Activated T-helper 2 cell treated with anti-CD3 and anti-CD28 coated beads, Interferon-gamma antibody, Interleukin-2, Interleukin-4, amounts not matched to agents 10 μg/mL and 5 μg/mL and 100 μg/mL, durations not matched to agents 14 hours and 24 hours and 36 hours (primary cell): ENCODE data around the gene TARBP2. TPM values are rescaled to one million over a fixed set of nuclear protein-coding genes. Genes with fewer than 3 reads are reported as not detected.

Experiments
- DNase-seq: peaks from one replicate; pipeline ENCODE4 v3.0.0; 2021; ENCODE audit warnings: low spot score
- H3K27ac Mint-ChIP-seq: one replicate; pipeline ENCODE4 v1.8.0; 2021; ENCODE audit warnings: mixed read lengths
- H3K27me3 Mint-ChIP-seq: one replicate; pipeline ENCODE4 v1.8.0; 2021; ENCODE audit warnings: low read depth, mixed read lengths
- H3K36me3 Mint-ChIP-seq: one replicate; pipeline ENCODE4 v1.8.0; 2021; ENCODE audit warnings: low read depth, mixed read lengths
- H3K4me1 Mint-ChIP-seq: one replicate; pipeline ENCODE4 v1.8.0; 2021; ENCODE audit warnings: low read depth, mixed read lengths
- H3K4me3 Mint-ChIP-seq: one replicate; pipeline ENCODE4 v1.8.0; 2021; ENCODE audit warnings: low read depth, mild to moderate bottlenecking, moderate library complexity, mixed read lengths
- H3K9me3 Mint-ChIP-seq: one replicate; pipeline ENCODE4 v1.8.0; 2021; ENCODE audit warnings: mixed read lengths
- intact Hi-C: fragments of 100-400 bp; cut with micrococcal nuclease; formaldehyde crosslinking; loops from one replicate; pipeline ENCODE4 v1.15.1; 2023
- total RNA-seq: library from RNA; stranded (reverse); gene quantifications from 2 replicates; pipeline ENCODE4 v1.2.3, GENCODE V29; 2022

Gene TARBP2
- total RNA-seq, 1 donor from 2014 or later: 47.0 TPM

DNA sequence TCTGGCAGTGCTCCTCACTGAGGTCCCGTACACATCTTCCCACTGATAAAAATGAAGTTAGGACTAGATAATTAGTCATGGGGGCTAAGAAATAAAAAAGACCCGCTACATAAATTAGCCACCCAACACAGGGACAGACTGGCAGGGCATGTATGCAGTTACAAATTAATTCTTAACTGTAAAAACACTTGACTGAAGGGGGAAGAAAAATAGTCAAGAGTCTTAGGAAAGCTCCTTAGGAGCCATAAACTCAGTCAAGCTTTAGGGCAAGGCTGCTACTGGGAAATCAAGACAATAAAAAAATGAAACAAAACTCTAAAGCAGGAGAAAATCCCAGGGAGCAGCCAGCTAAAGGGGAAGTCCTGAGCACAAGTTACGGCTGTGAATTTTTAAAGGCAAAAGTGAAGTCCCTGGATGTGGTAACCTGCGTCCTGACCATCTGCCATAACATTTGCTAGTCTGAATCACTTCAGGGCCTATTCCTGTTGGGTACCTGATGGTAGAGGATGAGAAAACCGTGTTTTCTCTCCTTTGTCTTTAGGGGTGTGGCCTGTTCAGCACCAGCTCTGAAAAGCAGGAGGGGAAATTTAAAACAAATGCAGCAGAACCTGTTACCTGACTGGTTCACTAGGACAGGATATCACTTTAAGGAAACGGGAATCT is 13.7 kb downstream of the TARBP2 start:
- no peak for DNase-seq

DNA sequence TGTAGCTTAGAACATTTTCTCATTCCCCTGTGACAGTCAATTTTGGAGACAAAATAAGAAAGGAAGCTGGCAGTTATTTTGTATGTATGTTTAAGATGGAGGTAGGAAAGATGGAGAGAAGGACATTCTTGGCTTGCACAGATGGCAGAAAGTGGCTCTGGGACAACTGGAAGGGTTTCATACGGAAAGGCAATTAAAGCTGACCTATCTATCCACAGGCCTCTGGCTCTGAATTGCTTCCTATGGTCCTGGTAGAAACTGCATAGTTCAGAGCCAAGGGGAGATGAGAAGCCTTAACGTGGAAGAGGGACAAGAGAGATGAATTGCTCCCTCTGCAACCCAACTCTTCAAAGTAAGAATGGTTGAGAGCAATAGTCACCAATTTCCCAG is 14.2 kb downstream of the TARBP2 start:
- H3K4me3 Mint-ChIP-seq: no peak overlapping the region
- H3K27me3 Mint-ChIP-seq: no peaks in the 10 kb centered on the region
- DNase-seq: no peak
- no peaks in the 10 kb centered on the region for H3K4me1 Mint-ChIP-seq
- intact Hi-C loops: no loop called here
- H3K27ac Mint-ChIP-seq: no peak overlapping the region
- peaks cover 43% of the 10 kb centered on the region for H3K36me3 Mint-ChIP-seq
- H3K9me3 Mint-ChIP-seq: no peaks in the 10 kb centered on the region

More for the DNA sequence above, 13.7 kb downstream of the TARBP2 start:
- H3K9me3 Mint-ChIP-seq: no peaks in the 10 kb centered on the region
- H3K36me3 Mint-ChIP-seq: peaks cover 39% of the 10 kb centered on the region
- intact Hi-C loops: no loop called here
- no peak overlapping the region for H3K4me3 Mint-ChIP-seq
- H3K27me3 Mint-ChIP-seq: no peaks in the 10 kb centered on the region
- H3K4me1 Mint-ChIP-seq: no peaks in the 10 kb centered on the region
- H3K27ac Mint-ChIP-seq: no peak overlapping the region

GRCh38 chr12:53516758-53517455 is 15.8 kb downstream of the TARBP2 start:
- no peak overlapping the region for H3K4me3 Mint-ChIP-seq
- H3K36me3 Mint-ChIP-seq: peaks cover 45% of the 10 kb centered on the region
- H3K4me1 Mint-ChIP-seq: no peaks in the 10 kb centered on the region
- no peak overlapping the region for H3K27ac Mint-ChIP-seq
- H3K9me3 Mint-ChIP-seq: no peaks in the 10 kb centered on the region
- intact Hi-C loops: no loop called here
- no peak for DNase-seq
- H3K27me3 Mint-ChIP-seq: no peaks in the 10 kb centered on the region

DNA sequence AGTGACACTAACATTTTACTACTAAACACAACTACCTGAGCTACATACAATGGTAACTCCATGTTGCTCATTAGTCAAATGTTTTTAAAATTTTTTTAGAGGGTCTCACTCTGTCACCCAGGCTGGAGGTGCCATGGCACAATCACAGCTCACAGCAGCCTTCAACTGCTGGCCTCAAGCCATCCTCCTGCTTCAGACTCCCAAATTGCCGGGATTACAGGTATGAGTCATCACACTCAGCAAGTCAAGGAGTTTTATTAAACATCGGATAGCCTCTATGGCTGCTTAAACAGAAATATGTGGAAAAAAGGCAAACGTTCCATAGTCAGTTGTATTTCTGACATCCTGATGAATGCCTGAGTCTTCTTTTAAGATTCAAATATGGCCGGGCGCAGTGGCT is 17.3 kb downstream of the TARBP2 start:
- Mint-ChIP-seq H3K4me1 (no peaks in the 10 kb centered on the region), H3K4me3 (no peak overlapping the region), H3K36me3 (peaks cover 60% of the 10 kb centered on the region), H3K27ac (no peak overlapping the region), H3K27me3 (no peaks in the 10 kb centered on the region), H3K9me3 (no peaks in the 10 kb centered on the region)
- intact Hi-C loops: no loop called here
- DNase-seq: no peak

GRCh38 chr12:53523131-53523530 is 22.0 kb downstream of the TARBP2 start:
- no peaks in the 10 kb centered on the region for H3K27me3 Mint-ChIP-seq
- H3K4me3 Mint-ChIP-seq: no peak overlapping the region
- H3K27ac Mint-ChIP-seq: no peak overlapping the region
- peaks cover 44% of the 10 kb centered on the region for H3K36me3 Mint-ChIP-seq
- no peaks in the 10 kb centered on the region for H3K4me1 Mint-ChIP-seq
- DNase-seq: no peak
- intact Hi-C loops: no loop called here
- H3K9me3 Mint-ChIP-seq: no peaks in the 10 kb centered on the region

- Mint-ChIP-seq H3K27ac (no peak overlapping the region), H3K36me3 (peaks cover 47% of the 10 kb centered on the region), H3K9me3 (no peaks in the 10 kb centered on the region)
Measured at GRCh38 chr12:53524476-53524875, 23.4 kb downstream of the TARBP2 start.

DNA sequence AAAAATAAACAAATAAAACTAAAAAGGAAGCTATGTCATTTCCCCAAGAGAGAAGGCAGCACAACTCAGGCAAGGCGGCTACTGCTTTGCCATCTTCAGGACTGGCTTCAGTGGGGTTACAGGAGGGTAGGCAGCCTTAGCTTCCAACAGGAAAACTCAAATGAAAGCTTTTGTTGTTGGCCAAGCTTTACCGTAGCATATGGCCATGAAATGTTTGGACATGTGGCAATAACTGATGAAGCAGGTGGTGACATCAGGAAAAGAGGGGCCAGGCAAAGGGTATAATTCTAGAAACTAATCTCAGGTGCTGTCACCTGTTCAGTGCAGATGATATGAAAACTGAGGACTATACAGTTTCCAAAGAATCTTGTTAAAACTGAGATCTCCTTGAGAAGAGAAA is 29.0 kb downstream of the TARBP2 start:
- Mint-ChIP-seq H3K27ac (no peak overlapping the region), H3K36me3 (peaks cover 38% of the 10 kb centered on the region), H3K4me1 (no peaks in the 10 kb centered on the region), H3K4me3 (no peak overlapping the region), H3K9me3 (no peaks in the 10 kb centered on the region), H3K27me3 (no peaks in the 10 kb centered on the region)
- intact Hi-C loops: no loop called here
- DNase-seq: no peak

More at GRCh38 chr12:53524476-53524875, 23.4 kb downstream of the TARBP2 start:
- DNase-seq: no peak
- H3K4me3 Mint-ChIP-seq: no peak overlapping the region
- intact Hi-C loops: no loop called here
- no peaks in the 10 kb centered on the region for H3K4me1 Mint-ChIP-seq
- H3K27me3 Mint-ChIP-seq: no peaks in the 10 kb centered on the region

DNA sequence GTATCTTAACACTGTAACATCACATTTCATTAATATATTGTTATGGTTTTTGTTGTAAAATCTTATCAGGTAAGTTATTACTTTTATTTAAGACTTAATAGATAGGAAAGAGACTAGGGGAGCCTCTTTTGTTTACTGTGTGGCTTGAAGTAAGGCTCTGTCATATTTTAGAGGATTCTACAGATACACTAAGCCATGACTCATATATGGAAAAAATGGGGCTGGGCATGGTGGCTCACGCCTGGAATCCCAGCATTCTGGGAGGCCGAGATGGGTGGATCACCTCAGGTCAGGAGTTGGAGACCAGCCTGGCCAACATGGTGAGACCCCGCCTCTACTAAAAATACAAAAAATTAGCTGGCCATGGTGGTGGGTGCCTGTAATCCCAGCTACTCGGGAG is 29.8 kb downstream of the TARBP2 start:
- no peaks in the 10 kb centered on the region for H3K4me1 Mint-ChIP-seq
- no peaks in the 10 kb centered on the region for H3K27me3 Mint-ChIP-seq
- no peak overlapping the region for H3K4me3 Mint-ChIP-seq
- H3K27ac Mint-ChIP-seq: no peak overlapping the region
- H3K36me3 Mint-ChIP-seq: peaks cover 41% of the 10 kb centered on the region
- no peaks in the 10 kb centered on the region for H3K9me3 Mint-ChIP-seq
- DNase-seq: no peak
- intact Hi-C loops: no loop called here

DNA sequence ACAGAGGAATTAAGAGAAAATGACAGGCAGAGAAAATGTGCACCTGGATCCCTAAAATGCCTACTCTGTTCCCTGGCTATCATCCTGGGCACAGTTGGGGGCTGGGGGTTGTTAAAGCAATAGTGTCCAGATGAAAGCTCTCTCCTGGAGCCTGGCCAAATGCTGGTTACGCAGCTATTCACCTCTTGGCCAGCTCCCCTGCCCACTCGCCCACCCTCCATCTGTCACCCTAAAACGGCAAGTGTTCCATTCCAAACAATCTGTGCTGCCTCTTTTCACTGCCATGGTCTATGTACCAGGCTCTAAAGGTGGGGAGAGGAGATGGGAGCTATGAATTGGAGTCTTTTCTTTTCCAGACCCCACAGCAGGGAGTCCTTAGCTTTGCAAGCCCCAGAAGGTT is 30.9 kb downstream of the TARBP2 start:
- intact Hi-C loops: no loop called here
- Mint-ChIP-seq H3K27me3 (no peaks in the 10 kb centered on the region), H3K4me1 (no peaks in the 10 kb centered on the region), H3K9me3 (no peaks in the 10 kb centered on the region), H3K4me3 (no peak overlapping the region), H3K27ac (no peak overlapping the region), H3K36me3 (peaks cover 43% of the 10 kb centered on the region)
- DNase-seq: no peak

- no peak overlapping the region for H3K4me3 Mint-ChIP-seq
- H3K4me1 Mint-ChIP-seq: no peaks in the 10 kb centered on the region
- H3K36me3 Mint-ChIP-seq: peaks cover 47% of the 10 kb centered on the region
- H3K27me3 Mint-ChIP-seq: no peaks in the 10 kb centered on the region
- no peaks in the 10 kb centered on the region for H3K9me3 Mint-ChIP-seq
- H3K27ac Mint-ChIP-seq: no peak overlapping the region
- intact Hi-C loops: no loop called here
- no peak for DNase-seq
Measured at GRCh38 chr12:53532524-53533445, 31.7 kb downstream of the TARBP2 start.

- no peaks in the 10 kb centered on the region for H3K9me3 Mint-ChIP-seq
- intact Hi-C loops: no loop called here
- no peak overlapping the region for H3K4me3 Mint-ChIP-seq
- H3K27ac Mint-ChIP-seq: no peak overlapping the region
- no peaks in the 10 kb centered on the region for H3K4me1 Mint-ChIP-seq
- no peaks in the 10 kb centered on the region for H3K27me3 Mint-ChIP-seq
- H3K36me3 Mint-ChIP-seq: peaks cover 51% of the 10 kb centered on the region
- DNase-seq: no peak
Measured at GRCh38 chr12:53533471-53533870, 32.4 kb downstream of the TARBP2 start.

DNA sequence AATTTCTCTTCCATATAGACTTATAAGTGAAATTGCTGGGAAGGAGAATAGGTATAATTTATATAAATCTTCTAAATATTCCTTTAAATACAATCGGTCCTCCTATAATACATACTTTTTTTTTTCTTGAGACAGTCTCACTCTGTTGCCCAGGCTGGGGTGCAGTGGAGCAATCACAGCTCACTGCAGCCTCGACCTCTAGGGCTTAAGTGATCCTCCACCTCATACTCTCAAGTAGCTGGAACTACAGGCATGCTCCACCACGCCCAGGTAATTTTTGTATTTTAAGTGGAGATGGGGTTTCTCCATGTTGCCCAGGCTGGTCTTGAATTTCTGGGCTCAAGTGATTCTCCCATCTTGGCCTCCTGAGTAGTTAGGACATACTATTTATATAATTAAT is 35.9 kb downstream of the TARBP2 start:
- Mint-ChIP-seq H3K36me3 (peaks cover 51% of the 10 kb centered on the region), H3K27me3 (no peaks in the 10 kb centered on the region), H3K4me3 (no peak overlapping the region), H3K4me1 (no peaks in the 10 kb centered on the region), H3K9me3 (no peaks in the 10 kb centered on the region), H3K27ac (no peak overlapping the region)
- intact Hi-C loops: no loop called here
- DNase-seq: no peak

DNA sequence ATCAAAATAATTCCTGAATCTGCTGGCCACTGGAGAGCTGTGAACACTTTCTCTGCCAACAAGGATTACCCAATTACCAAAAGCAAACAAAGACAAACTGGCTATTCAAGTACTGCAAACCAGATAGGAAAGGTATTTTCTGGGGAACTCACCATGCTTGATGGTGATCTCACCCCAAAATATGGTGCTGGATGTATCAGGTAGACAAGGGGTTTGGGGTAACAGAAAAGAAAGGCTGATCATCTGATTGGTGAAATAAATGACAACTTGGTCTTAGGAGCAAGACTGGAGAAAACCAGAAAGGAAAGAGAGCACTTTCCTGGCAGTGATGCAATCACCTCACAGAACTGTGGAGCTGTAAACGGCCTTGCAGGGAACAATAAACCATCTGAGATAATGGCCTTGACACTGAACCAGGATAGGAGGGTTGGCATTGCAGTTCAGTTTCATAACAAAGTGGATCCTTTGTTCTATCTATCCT is 37.2 kb downstream of the TARBP2 start:
- DNase-seq: no peak
- Mint-ChIP-seq H3K27me3 (no peaks in the 10 kb centered on the region), H3K27ac (no peak overlapping the region), H3K36me3 (peaks cover 45% of the 10 kb centered on the region), H3K4me1 (peaks cover under 1% of the 10 kb centered on the region), H3K4me3 (no peak overlapping the region), H3K9me3 (no peaks in the 10 kb centered on the region)
- intact Hi-C loops: no loop called here
